Left ventricle myocardium superior (tissue), 1 donor: Measurements from ENCODE around the gene MEX3D. TPM values are rescaled to one million over a fixed set of nuclear protein-coding genes. Genes with fewer than 3 reads are reported as not detected.

Experiments used
- ATAC-seq: fragments of 200-7000 bp; cut with Tn5 transposase; one replicate; pipeline ENCODE4 v1.9.1; 2020; ENCODE audit warnings: mild to moderate bottlenecking, moderate library complexity
- DNase-seq: peaks from one replicate; pipeline ENCODE4 v3.0.0-alpha.2; 2020
- intact Hi-C: fragments of 100-400 bp; cut with micrococcal nuclease; formaldehyde crosslinking; loops from one replicate; pipeline ENCODE4 v1.11.0; 2022
- total RNA-seq: library from RNA; stranded (reverse); fragmentation: NEBNext Ultra II Directional; extraction: Animal tissue kit (Norgen Biotek cat#: 25700); gene quantifications from one replicate; pipeline ENCODE4 v1.2.1, GENCODE V29; 2021
- donor health status: DM: no; HTN: yes; CAD: no; lungs with severe emphysema.

Gene MEX3D
- total RNA-seq, 1 donor from 2014 or later, result 8.0 TPM

DNA sequence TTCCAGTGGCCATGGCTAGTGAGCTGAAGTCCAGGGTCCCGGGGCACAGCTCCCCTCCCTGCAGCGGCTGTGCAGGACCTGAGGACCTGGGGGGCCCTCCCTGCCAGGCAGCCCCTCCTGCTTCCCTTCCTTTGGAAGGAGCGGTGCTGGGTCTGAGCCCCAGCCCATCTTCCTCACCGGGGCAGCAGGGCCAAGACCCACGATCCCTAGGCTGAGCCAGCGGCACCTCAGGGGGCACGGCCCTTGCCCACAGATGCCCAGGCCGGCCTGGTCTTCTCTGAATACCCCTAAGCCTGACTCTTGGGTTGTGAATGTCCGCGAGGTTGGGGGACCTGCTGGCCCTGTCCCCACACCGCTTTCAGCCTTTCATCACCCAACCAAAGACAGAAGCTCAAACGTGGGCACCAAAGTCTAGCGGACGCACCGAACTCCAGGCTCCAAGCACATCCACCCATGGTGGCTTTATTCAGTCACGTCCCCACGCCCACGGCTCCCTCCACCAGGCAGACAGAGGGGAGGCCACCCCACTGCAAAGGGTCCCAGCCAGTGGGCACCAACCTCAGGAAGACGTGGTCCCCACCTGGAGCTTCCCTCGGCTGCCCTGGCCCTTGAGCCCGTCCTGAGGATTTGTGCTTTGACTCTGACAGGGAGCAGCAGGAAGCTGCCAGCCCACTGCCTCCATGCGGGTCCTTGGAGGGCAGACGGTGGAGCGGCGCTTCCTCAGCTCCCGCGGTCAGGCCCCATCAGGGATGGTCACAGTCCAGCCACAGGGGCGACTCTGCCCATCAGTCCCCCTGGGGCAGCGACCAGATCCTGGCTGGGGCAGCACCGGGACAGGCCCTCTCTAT lies 8.3 kb upstream of the MEX3D start:
- no peak for DNase-seq
- intact Hi-C loops, result no loop called here
- ATAC-seq, result peak; percentile 9

DNA sequence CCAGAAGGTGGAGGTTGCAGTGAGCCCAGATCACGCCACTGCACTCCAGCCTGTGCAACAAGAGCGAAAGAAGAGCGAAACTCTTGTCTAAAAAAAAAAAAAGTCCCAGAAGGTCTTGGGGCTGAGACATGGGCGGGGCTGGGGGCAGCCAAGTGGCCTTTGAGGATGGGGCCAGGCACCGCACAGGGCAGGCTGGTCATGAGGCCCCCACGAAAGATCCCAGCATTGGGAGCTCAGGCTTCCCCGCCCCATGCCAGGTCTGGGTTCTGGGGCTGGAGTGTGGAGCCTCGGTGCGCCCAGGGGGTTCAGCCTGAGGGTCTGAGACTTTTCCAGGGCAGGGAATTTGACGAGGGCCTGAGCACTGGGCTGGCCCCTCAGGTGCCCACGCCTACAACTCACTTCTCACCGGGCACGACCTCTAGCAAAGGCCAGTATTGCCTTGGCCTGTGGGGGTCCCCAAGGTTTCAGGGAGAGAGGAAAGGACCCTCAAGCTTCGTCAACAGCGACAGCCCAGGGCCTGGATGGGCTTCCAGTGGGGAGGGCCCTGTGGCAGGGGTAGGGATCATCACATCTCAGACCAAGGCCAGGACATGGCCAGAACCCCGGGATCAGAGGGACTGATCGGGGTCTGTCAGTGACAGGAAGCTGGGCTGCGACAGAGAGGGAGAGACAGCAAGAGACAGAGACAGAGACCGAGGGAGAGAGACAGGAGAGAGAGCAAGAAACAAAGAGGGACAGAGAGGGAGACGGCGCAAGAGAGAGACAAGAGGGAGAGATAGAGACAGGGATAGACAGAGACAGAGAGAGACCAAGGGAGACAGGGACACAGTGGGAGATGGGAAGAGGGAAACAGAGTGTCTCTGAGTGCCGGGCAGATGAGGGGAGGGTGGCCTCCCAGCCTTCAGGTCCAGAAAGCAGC lies 7.5 kb upstream of the MEX3D start:
- no peak for DNase-seq
- no peak for ATAC-seq
- intact Hi-C loops, result no loop called here

- intact Hi-C loops, result no loop called here
- DNase-seq, result no peak
These were observed 6.4 kb upstream of the MEX3D start for GRCh38 chr19:1574354-1575136.

DNA sequence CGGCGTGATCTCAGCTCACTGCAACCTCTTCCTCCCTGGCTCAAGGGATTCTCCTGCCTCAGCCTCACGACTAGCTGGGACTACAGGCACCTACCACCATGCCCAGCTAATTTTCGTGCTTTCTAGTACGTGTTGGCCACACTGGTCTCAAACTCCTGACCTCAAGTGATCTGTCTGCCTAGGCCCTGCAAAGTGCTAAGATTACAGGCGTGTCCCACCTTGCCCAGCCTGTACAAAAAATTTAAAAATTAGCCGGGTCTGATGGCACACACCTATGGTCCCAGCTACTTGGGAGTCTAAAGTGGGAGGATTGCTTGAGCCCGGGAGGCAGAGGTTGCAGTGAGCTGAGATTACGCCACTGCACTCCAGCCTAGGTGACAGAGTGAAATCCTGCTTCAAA lies 4.7 kb upstream of the MEX3D start:
- no peak for ATAC-seq
- intact Hi-C loops, result no loop called here
- DNase-seq, result no peak

More at GRCh38 chr19:1574354-1575136, 6.4 kb upstream of the MEX3D start:
- ATAC-seq, result no peak

GRCh38 chr19:1571358-1571757 lies 3.2 kb upstream of the MEX3D start:
- no peak for DNase-seq
- no peak for ATAC-seq
- intact Hi-C loops, result no loop called here

- ATAC-seq, result no peak
- intact Hi-C loops, result no loop called here
- no peak for DNase-seq
These were observed 2.7 kb upstream of the MEX3D start for GRCh38 chr19:1570836-1571235.

DNA sequence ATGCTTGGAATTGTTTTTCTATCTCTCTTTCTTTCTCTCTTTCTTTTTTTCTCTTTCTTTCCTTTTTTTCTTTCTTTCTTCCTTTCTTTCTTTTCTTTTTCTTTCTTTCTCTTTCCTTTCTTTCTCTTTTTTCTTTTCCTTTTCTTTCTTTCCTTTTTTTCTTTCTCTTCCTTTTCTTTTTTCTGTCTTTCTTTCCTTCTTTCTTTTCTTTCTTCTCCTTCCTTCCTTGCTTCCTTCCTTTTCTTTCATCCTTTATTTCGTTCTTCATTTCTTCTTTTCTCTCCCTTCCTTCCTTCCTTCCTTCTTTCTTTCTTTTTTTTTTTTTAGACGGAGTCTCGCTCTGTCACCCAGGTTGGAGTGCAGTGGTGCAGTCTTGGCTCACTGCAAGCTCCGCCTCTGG lies 1.9 kb upstream of the MEX3D start:
- ATAC-seq, result no peak
- DNase-seq, result no peak
- intact Hi-C loops, result no loop called here

DNA sequence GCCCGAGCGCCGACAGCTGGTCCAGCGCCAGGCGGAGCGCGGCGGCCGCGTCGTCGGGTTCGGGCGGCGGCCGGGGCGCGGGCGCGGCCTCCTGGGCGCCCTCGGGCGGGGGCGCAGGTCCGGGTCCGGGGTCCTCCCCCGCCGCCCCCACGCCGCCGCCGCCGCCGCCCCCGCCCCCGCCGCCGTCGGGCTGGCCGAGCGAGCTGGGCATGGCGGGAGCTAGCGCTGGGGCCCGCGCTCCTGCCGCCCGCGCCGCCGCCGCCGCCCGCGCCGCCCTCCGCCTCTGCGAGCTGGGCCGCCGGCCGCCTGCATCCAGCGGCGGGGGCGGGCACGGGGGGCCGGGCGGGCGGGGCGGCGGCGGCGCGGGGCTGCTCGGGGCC lies 287 bp downstream of the MEX3D start:
- no peak for DNase-seq
- no peak for ATAC-seq
- intact Hi-C loops, result no loop called here

- DNase-seq, result peak; percentile 67
- intact Hi-C loops, result no loop called here
These were observed 843 bp downstream of the MEX3D start for GRCh38 chr19:1567116-1567847.

GRCh38 chr19:1566392-1567115 lies 1.6 kb downstream of the MEX3D start:
- intact Hi-C loops, result no loop called here
- ATAC-seq (peak; percentile 84), DNase-seq (peak; percentile 73)

More at GRCh38 chr19:1567116-1567847, 843 bp downstream of the MEX3D start:
- no peak for ATAC-seq

- DNase-seq (no peak), ATAC-seq (no peak)
- intact Hi-C loops, result no loop called here
These were observed 4.9 kb downstream of the MEX3D start for GRCh38 chr19:1563251-1563650.

DNA sequence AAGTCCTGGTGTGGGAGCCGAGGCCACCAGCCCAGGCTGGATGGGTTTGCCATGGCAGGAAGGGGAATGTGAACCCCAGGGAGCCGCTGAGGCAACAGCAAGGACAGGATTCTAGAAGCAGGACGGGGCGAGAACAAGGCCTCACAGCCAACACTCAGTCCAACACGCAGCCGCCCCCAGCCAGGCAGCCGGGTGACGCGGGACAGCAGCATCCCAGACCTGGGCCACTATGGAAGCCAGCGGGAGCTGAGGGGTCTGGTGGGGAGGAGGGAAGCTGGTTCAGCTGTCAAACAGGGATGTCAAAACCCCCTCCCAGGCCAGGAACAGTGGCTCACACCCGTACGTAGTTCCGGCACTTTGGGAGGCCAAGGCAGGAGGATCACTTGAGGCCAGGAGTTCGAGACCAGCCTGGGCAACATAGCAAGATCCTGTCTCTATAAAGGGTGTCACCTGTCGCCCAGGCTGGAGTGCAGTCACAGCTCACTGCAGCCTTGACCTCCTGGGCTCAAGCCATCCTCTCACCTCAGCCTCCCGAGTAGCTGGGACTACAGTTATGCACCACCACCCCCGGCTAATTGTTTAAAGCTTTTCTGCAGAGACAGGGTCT lies 6.8 kb downstream of the MEX3D start:
- no peak for ATAC-seq
- DNase-seq, result no peak
- intact Hi-C loops, result no loop called here

DNA sequence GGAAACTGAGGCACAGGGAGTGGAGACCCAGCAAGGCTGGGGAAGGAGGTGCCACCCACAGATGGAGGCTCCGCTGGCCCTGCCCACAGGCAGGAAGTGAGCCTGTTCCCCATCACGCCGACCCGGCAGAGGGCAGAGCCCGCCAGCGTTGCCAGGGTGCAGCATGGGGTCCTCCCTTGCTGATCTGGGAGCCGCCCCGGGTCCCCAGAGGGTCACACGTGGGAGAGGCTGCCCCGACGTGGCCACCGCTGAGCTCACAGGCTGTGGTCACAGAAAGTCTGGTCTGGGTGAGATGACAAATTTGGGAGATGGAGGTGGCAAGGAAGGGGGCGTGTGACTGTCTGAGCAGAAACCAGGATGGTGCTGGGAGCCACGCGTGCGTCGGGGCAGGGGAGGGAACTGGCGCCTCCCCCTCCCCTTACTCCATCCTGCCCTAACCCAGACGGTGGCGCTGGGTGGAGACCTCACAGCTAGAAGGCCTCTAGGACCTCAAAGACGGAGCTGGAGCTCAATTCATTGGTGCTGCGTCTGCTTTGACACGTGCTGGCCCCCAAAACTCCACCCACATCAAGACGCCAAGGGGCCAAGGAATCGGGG lies 7.7 kb downstream of the MEX3D start:
- intact Hi-C loops, result no loop called here
- no peak for ATAC-seq
- DNase-seq, result no peak

DNA sequence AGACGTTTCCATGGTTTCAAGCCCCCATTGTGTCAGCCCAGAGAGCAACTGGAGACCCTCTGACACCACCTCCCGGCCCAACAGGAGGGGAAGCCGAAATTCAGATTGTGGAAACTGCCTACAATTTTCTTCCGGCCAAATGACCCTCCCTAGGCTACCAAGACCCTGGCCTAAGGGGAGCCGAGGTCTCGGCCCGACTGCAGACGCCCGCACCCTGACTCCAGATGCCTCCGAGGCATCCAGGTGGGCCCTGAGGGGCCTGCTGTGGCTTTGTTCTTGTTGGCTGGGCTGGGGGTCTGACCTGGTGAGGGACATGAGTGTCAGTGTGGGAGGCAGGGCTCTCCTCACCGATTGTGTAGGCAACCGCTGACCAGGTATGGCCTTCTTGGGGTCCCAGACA lies 9.6 kb downstream of the MEX3D start:
- ATAC-seq (no peak), DNase-seq (no peak)
- intact Hi-C loops, result no loop called here

DNA sequence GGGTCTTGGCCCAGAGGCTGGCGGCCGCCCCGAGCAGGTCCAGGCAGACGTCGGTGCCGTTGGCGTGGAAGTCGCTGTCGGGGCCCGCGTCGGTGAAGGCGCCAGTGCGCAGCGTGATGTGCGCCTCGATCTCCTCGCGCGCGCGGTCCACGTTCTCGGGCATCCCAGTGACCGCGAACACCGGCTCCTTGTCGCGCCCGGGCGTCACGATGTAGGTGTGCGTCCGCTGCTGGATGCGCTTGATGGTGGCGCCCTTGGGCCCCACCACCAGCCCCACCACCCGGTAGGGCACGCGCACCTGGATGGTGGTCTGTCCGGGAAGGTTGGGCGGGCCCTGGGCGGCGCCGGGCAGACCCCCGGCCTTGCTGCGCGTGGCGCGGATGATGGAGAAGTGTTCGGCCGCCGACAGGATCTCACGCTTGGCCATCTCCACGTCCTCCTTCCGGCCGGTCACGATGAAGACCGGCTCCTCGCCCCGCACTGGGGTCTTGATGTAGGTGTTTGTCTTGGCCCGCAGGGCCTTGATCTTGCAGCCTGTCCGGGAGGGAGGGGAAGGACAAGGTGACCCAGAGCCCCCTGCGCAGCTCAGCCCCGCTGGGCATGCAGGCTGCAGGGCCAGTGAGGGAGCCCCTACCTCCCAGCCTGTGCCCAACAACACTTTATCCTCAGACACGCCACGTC lies 11.6 kb downstream of the MEX3D start:
- intact Hi-C loops, result no loop called here
- ATAC-seq (no peak), DNase-seq (no peak)

- DNase-seq, result no peak
- ATAC-seq, result no peak
These were observed 12.4 kb downstream of the MEX3D start for GRCh38 chr19:1555487-1556389.

More at GRCh38 chr19:1555487-1556389, 12.4 kb downstream of the MEX3D start:
- intact Hi-C loops, result no loop called here
